Measurements from ENCODE around the gene CHD9. TPM values are rescaled to one million over a fixed set of nuclear protein-coding genes. Genes with fewer than 3 reads are reported as not detected.

CHD9 gene
- total RNA-seq, 4 donors from 2014 or later, result 49.2 to 85.7 (median 67.7) TPM

- intact Hi-C loops (cut with DNase I; ENCODE audit: low total_unique reads), result no loop called here
- WGBS, 2 donors, result 71 to 74% methylated on average over 4 of the region's 4 CpGs
- no peak for DNase-seq (ENCODE audit: low spot score in 2 of 2)
- no peak for TF ChIP-seq CTCF (IDR thresholded peaks at IDR 0.05)
- no peak for TF ChIP-seq POLR2A (IDR thresholded peaks at IDR 0.05)
- H3K4me3 ChIP-seq (ENCODE audit: low read depth, poor library complexity, severe bottlenecking), result no peak overlapping the region
These were observed 27.7 kb downstream of the CHD9 start for GRCh38 chr16:53082509-53082908.

DNA sequence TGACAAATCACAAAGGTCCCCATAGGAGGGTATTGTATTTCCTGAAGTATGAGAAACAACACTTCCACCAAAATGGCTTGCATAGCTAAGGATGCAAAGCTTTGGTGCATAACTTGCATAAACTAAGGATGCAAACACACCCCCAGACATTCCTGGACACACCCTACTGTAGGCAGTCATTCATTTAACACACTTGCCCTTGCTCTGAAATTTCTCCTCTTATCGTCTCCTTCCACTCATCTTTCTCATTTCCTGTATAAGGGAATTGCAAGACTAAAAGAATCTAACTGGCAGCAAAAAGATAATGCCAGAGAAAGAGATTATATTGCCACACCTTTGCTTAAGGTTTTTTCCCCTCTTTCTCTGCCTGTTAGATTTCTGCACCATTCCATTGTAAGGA lies 28.3 kb downstream of the CHD9 start:
- intact Hi-C loops (cut with DNase I; ENCODE audit: low total_unique reads), result no loop called here
- 41 to 57% methylated on average over 1 of the region's 1 CpG for WGBS, 2 donors
- H3K4me3 ChIP-seq (ENCODE audit: low read depth, poor library complexity, severe bottlenecking), result no peak overlapping the region

GRCh38 chr16:53084141-53084541 lies 29.4 kb downstream of the CHD9 start:
- no peak for DNase-seq (ENCODE audit: low spot score in 2 of 2)
- intact Hi-C loops (cut with DNase I; ENCODE audit: low total_unique reads), result no loop called here
- WGBS, 2 donors, result 46 to 49% methylated on average over 4 of the region's 4 CpGs
- TF ChIP-seq POLR2A (IDR thresholded peaks at IDR 0.05) (no peak), CTCF (IDR thresholded peaks at IDR 0.05) (no peak)
- no peak overlapping the region for H3K4me3 ChIP-seq (ENCODE audit: low read depth, poor library complexity, severe bottlenecking)

More for the DNA sequence above, 28.3 kb downstream of the CHD9 start:
- no peak for DNase-seq (ENCODE audit: low spot score in 2 of 2)
- no peak for TF ChIP-seq POLR2A (IDR thresholded peaks at IDR 0.05)

DNA sequence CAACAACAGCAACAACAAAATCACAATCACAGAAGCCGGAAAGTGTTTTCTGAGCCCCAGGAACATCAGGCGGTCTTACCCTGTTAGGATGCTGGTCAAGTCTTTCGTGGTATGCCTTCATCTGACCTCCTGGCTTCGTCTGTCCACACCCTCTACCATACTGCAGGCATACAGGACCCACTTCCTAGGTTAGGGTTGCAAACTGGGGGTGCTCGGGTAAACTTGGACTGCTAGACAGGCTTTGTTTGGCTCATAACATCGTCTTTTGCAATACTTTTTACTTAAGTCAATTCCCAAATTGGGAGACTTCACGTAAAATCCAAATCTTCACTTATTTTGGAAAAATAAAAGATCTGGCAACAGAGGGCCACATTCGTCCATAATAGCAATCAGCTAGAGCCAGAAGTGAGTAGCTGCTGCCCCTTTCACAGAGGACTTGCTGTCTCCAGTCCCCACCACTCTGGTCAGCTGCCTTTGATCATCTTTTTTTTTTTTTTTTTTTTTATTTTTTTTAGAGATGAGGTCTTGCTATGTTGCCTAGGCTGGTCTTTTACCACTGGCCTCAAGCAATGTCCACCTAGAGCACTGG lies 30.0 kb downstream of the CHD9 start:
- intact Hi-C loops (cut with DNase I; ENCODE audit: low total_unique reads), result no loop called here
- no peak for TF ChIP-seq POLR2A (IDR thresholded peaks at IDR 0.05)
- TF ChIP-seq CTCF (IDR thresholded peaks at IDR 0.05), result no peak
- 57 to 62% methylated on average over 8 of the region's 8 CpGs for WGBS, 2 donors
- H3K4me3 ChIP-seq (ENCODE audit: low read depth, poor library complexity, severe bottlenecking), result no peak overlapping the region
- DNase-seq (ENCODE audit: low spot score in 2 of 2), result no peak

DNA sequence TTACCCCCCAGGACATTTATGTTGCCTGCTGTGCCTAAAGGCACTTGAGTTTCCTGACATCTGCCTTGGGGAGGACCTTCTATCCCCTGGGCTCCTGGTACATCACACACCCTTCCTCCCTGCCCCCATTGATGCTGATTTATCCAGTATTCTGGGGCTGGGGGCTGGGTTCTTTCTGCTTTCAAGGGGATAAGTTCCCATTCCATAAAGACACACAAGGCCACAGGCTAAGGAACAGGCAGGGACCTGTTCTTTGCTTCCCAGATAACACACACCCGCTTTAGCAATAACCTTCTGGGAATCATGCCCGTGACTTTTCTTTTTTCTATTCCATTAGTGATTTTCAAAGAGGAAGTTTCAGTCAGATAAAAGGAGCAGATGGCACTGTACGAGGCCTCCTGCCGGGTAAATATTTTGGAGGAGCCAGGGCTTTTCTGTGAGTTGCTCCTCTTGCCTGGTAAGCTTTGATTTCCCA lies 30.6 kb downstream of the CHD9 start:
- TF ChIP-seq CTCF (IDR thresholded peaks at IDR 0.05) (no peak), POLR2A (IDR thresholded peaks at IDR 0.05) (no peak)
- peak in 1 of 2 donors; percentile 61 for DNase-seq (ENCODE audit: low spot score in 2 of 2)
- WGBS, 2 donors, result 8 to 15% methylated on average over 4 of the region's 4 CpGs
- intact Hi-C loops (cut with DNase I; ENCODE audit: low total_unique reads), result no loop called here
- H3K4me3 ChIP-seq (ENCODE audit: low read depth, poor library complexity, severe bottlenecking), result no peak overlapping the region

- 13 to 19% methylated on average over 6 of the region's 6 CpGs for WGBS, 2 donors
- intact Hi-C loops (cut with DNase I; ENCODE audit: low total_unique reads), result no loop called here
- H3K4me3 ChIP-seq (ENCODE audit: low read depth, poor library complexity, severe bottlenecking), result no peak overlapping the region
- no peak for DNase-seq (ENCODE audit: low spot score in 2 of 2)
- no peak for TF ChIP-seq CTCF (IDR thresholded peaks at IDR 0.05)
- TF ChIP-seq POLR2A (IDR thresholded peaks at IDR 0.05), result no peak
These were observed 31.2 kb downstream of the CHD9 start for GRCh38 chr16:53085931-53086421.
